HK-2 (cell line): ENCODE data around the gene ZNF74.

Experiments
- DNase-seq: peaks from one replicate; pipeline ENCODE4 v3.0.0-alpha.2; 2018; ENCODE audit not compliant: unreplicated experiment

ZNF74 gene

GRCh38 chr22:20432244-20432686, 38.3 kb downstream of the ZNF74 start:
- DNase-seq: no peak

GRCh38 chr22:20433191-20433590, 39.2 kb downstream of the ZNF74 start:
- no peak for DNase-seq

GRCh38 chr22:20433686-20434241, 39.8 kb downstream of the ZNF74 start:
- DNase-seq: no peak

- no peak for DNase-seq
These were observed 40.4 kb downstream of the ZNF74 start for GRCh38 chr22:20434264-20434751.

GRCh38 chr22:20434773-20435172, 40.8 kb downstream of the ZNF74 start:
- DNase-seq: no peak

- DNase-seq: no peak
These were observed 41.7 kb downstream of the ZNF74 start for GRCh38 chr22:20435436-20436306.

- DNase-seq: peak; percentile 28
These were observed 42.4 kb downstream of the ZNF74 start for GRCh38 chr22:20436307-20436767.

- peak; percentile 42 for DNase-seq
These were observed 43.0 kb downstream of the ZNF74 start for GRCh38 chr22:20436768-20437612.

GRCh38 chr22:20437613-20438426, 43.9 kb downstream of the ZNF74 start, which contains the start of gene SCARF2:
Gene SCARF2, minus strand, starts transcription at chr22:20437825. Its CDS starts 71 bp downstream, at chr22:20437754.
- no peak for DNase-seq

- DNase-seq: no peak
These were observed 44.4 kb downstream of the ZNF74 start for GRCh38 chr22:20438427-20438677.

- peak; percentile 24 for DNase-seq
These were observed 44.9 kb downstream of the ZNF74 start for GRCh38 chr22:20438678-20439492.

GRCh38 chr22:20439556-20439927, 45.6 kb downstream of the ZNF74 start:
- no peak for DNase-seq

- no peak for DNase-seq
These were observed 46.1 kb downstream of the ZNF74 start for GRCh38 chr22:20439928-20440575.

GRCh38 chr22:20440637-20441591, 47.0 kb downstream of the ZNF74 start:
- no peak for DNase-seq

- DNase-seq: no peak
These were observed 47.9 kb downstream of the ZNF74 start for GRCh38 chr22:20441631-20442484.

- DNase-seq: no peak
These were observed 48.7 kb downstream of the ZNF74 start for GRCh38 chr22:20442485-20443284.

- DNase-seq: no peak
These were observed 50.4 kb downstream of the ZNF74 start for GRCh38 chr22:20444325-20444724.
